ENCODE measurements around the gene CFC1.
"Not testable (repeated sequence)": the region's sequence is repeated elsewhere in the genome, so short reads cannot be mapped to it uniquely, and the experiment has no call there.

The CFC1 gene

DNA sequence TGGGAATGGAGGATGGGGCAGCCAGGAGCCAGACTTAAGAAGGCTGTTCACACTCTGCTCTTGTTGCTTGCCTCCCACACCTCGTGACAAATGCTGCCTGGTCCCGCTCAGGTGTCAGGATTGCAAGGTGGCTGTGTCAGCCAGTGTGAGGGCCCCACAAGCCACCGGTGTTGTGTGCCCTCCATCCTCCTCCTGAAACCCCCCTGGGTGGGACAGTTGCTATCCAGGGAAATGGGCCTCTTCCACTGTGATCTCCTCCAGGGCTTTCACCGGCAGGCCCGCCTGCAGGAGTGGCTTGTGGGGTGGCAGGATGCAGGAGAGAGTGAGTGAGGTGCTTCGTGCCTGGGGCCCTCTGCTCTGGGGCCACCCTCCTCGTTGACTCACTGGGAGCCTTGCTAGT lies 16.4 kb downstream of the CFC1 start:
- DNase-seq = not testable (repeated sequence)

DNA sequence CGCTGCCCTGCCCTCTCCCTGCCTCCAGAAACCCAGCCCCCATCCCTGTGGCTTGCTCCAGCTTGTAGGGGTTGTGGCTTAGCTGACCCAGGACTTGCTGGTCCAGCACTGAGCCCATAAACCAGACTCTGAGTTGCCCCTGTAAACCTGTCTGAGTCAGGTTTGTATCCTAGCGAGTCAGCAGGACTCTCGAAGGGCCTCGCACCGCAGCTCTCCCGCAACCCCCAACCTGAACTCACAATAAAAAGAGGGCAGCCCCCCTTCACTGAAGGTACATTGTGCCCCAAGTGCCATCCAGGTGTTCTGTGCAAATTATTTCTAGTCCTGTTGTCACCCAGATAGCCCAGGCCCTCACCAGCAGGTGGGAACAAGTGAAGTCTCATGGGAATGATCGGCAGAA lies 17.9 kb downstream of the CFC1 start:
- not testable (repeated sequence) for DNase-seq

DNA sequence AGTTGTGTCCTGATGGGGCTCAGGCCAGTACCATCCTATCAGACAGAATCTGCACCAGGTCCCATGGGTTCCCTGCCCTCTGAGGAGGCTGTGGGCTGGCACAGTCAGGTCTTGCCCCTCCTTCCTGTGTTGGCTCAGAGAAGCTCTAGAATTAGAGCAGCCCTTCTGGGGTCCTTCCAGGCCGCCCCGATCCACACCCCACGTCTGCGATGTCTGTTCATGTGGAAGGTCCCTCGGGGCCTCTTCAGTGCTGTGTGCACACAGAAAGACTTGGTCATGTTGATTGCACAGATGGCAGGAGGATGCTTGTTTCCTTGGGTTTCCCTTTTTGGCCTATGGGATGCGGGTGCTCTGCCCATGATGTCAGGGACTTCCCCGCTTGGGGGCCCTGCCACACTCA lies 20.3 kb downstream of the CFC1 start:
- DNase-seq = not testable (repeated sequence)

DNA sequence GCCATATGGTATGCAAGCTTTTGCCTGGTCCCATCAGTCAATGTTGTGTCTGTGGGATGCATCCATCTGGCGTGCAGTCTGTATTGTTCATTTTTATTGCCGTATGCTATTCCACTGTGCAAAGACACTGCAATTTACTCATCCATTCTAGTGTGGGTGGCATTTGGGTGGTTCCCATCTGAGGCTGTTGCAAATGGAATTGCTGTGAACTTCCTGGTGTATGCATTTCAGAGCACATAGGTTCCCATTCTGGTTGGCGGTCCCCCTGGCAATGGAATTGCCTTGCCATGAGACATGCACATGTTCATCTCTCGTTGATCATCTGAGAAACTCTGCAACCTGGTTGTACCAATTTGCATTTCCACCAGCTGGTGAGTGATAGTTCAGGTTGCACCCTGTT lies 21.8 kb downstream of the CFC1 start:
- DNase-seq = not testable (repeated sequence)

DNA sequence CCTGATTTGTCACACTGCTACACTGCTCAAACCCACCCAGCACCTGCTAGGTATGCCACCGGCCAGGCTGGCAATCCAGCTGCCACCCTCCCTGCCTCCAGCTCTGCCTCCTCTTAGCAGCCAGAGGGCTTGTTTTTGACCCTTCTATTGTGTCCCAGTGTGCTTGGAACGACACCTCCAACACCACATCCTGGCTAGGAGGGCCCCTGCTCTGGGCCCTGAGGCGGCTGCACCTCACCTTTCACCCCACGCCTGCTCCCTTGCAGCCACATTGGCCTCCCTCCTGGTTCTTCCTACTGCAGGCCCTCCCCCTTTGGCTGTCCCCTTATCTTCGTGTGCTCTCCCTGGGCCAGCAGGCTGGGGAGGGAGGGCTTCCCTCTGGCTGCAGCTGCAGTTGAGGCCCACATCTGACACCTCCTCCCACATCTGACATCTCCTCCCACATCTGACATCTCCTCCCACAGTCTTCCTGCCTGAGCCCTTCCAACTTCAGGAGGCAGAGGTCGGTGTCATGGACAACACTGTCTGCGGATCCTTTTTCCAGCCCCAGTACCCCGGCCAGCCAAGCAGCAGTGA lies 23.1 kb downstream of the CFC1 start:
- DNase-seq = not testable (repeated sequence)

DNA sequence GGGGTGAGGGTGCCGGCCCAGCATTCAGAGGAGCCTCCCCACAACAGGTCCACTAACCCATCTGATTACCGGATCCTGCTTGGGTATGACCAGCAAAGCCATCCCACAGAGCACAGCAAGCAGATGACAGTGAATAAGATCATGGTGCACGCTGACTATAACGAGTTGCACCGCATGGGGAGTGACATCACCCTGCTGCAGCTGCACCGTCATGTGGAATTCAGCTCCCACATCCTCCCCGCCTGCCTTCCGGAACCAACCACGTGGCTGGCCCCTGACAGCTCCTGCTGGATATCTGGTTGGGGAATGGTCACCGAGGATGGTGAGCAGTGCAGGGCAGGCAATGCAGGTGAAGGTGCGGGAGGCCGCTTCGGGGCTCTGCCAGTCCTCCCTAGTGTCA lies 25.1 kb downstream of the CFC1 start:
- not testable (repeated sequence) for DNase-seq

DNA sequence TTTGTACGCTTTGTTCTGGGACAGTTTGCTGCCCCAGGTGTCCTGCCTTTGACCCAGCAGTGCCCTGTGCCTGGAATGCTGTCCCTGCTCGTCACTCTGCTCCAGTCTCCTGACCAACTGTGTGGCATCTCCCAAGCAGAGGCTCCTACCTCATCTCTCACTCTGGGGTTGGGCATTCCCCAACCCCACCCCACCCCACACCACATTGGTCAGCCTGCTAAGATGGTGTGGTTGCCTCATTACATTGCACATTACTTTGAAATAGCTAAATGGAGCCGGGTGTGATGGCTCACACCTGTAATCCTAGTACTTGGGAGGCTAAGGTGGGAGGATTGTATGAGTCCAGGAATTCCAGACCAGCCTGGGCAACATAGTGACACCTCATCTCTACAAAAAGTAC lies 27.4 kb downstream of the CFC1 start:
- not testable (repeated sequence) for DNase-seq

DNA sequence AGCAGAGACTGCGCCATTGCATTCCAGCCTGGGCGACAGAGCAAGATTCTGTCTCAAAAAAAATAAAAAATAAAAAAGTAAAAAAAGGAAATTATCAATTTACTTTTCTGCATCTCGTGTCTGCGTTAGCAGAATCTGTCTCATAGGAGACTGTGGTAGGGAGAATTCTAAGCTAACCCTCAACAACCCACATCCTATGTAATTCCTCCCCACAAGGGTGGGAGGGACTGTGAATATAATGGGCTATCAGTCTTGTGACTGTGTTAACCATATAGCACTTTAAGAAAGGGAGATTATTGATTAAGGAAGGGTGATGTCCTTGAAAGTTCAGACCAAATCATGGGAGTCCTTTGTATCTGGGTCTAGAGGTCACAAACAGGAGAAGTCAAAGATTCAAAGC lies 33.2 kb downstream of the CFC1 start:
- DNase-seq = not testable (repeated sequence)

DNA sequence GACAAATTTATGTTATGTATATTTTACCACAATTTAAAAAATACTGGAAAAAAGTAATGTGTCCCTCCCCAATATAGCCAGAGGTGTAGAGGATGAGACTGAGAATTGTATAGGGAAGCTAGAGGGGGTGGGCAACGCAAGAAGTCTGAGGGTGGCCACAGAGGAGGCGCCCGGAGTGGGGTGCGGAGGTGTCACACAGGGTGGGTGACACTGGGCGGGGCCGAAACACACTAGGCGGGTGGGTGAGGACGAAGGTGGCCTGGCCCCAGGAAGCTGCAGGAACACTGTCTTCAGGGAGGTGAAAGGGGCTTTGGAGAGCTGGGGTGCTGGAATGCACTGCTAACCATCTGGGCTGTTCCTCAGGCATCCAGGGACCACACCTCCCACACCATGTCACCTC lies 42.9 kb downstream of the CFC1 start:
- not testable (repeated sequence) for DNase-seq

DNA sequence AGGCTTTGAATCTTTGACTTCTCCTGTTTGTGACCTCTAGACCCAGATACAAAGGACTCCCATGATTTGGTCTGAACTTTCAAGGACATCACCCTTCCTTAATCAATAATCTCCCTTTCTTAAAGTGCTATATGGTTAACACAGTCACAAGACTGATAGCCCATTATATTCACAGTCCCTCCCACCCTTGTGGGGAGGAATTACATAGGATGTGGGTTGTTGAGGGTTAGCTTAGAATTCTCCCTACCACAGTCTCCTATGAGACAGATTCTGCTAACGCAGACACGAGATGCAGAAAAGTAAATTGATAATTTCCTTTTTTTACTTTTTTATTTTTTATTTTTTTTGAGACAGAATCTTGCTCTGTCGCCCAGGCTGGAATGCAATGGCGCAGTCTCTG lies 45.2 kb downstream of the CFC1 start:
- DNase-seq = not testable (repeated sequence)

DNA sequence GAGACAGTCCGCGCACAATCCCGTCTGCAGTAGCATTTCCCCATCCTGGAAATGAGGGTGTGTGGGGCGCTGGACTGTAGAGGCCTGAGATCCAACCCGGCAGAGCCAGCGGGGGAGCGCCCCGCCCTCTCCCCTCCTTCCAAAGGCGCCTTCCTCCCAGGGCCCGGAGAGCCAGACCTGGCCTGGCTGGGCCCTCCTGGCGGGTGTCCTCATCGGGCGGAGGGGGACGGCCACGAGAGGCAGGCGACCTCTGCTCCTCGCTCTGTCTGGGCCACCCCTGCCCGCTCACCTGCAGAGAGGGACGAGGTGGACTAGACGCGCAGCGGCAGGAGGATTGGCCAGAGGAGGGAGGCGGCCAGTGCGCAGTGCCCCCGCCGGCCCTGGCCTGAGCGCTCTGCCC lies 49.9 kb downstream of the CFC1 start:
- not testable (repeated sequence) for DNase-seq

DNA sequence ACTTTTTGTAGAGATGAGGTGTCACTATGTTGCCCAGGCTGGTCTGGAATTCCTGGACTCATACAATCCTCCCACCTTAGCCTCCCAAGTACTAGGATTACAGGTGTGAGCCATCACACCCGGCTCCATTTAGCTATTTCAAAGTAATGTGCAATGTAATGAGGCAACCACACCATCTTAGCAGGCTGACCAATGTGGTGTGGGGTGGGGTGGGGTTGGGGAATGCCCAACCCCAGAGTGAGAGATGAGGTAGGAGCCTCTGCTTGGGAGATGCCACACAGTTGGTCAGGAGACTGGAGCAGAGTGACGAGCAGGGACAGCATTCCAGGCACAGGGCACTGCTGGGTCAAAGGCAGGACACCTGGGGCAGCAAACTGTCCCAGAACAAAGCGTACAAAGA lies 51.0 kb downstream of the CFC1 start:
- not testable (repeated sequence) for DNase-seq

DNA sequence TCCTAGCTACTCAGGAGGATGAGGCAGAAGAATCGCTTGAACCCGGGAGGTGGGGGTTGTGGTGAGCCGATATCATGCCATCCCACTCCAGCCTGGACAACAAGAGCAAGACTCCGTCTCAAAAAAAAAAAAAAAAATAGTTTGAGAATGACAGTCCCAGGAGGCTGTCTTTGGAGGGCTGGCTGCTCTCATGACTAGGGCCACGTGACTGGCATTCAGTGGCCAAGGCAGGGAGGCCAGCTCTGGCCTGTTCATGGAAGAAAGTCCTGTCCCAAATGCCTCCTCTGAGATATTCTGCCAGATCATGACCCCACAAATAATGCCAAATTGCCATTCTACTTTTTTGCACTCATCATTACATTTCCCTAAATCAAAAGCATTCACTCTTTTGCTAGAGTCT lies 54.4 kb downstream of the CFC1 start:
- DNase-seq = not testable (repeated sequence)

DNA sequence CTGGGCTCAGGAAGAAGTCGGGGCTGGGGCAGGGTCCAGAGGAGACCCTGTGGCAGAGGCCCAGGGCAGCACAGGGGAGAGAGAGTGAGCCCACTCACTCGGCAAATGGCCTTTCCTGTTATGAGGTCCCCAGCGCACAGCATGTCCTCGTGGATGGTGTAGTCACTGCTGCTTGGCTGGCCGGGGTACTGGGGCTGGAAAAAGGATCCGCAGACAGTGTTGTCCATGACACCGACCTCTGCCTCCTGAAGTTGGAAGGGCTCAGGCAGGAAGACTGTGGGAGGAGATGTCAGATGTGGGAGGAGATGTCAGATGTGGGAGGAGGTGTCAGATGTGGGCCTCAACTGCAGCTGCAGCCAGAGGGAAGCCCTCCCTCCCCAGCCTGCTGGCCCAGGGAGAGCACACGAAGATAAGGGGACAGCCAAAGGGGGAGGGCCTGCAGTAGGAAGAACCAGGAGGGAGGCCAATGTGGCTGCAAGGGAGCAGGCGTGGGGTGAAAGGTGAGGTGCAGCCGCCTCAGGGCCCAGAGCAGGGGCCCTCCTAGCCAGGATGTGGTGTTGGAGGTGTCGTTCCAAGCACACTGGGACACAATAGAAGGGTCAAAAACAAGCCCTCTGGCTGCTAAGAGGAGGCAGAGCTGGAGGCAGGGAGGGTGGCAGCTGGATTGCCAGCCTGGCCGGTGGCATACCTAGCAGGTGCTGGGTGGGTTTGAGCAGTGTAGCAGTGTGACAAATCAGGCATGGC lies 55.4 kb downstream of the CFC1 start:
- not testable (repeated sequence) for DNase-seq

DNA sequence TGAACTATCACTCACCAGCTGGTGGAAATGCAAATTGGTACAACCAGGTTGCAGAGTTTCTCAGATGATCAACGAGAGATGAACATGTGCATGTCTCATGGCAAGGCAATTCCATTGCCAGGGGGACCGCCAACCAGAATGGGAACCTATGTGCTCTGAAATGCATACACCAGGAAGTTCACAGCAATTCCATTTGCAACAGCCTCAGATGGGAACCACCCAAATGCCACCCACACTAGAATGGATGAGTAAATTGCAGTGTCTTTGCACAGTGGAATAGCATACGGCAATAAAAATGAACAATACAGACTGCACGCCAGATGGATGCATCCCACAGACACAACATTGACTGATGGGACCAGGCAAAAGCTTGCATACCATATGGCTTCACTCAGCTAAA lies 56.6 kb downstream of the CFC1 start:
- DNase-seq = not testable (repeated sequence)

All from fibroblast of skin of right quadriceps (primary cell).